Measurements from ENCODE around the gene GABPB1.
A peak's percentile ranks its signal among the peaks of the same experiment; 100 is the strongest.

GABPB1 gene

DNA sequence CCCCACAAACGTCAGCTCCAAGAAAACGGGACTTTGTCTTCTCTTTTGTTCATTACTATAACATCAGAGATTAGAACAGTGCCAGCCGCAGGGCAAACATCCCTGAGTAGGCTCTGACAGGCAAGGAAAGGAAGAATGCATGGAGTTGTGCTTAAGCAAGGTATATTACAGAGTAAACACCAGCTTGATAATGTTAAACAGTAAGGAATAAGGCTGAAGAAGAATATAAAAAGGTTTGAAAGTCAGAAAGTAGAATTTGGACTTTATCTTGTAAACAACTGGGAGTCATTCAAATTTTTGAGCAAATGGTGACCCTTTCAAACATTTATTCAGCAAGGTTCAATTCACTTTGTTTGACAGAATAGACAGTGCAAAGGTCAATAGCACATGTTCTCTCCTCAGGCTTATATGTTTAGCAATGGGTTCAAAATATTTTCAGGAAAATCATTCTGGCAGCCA lies 11.0 kb downstream of the GABPB1 start:
- DNase-seq (ENCODE audit: low spot score), result no peak

DNA sequence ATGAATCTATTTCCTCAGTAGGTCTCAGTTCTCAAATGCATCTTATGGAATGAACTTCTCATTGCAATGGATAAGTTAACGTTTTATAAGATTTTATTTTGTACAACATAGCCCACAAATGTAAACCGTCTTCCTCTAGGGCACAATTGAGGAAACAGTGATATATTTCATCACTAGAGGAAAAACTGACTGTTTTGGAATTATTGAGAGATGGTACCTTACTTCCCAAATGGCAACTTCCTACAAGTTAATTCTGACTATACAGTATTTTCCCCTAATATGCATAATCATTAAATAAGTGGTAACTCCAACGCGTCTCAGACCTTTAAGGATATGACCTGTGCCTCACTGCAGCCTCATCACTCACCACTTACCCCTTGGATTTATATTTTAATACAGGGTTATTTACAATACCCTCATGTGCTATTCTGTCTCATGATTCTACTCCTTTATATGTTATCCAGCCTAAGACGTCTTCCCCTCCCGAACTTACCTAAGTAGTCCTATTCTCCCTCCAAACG lies 13.3 kb downstream of the GABPB1 start:
- no peak for DNase-seq (ENCODE audit: low spot score)

DNA sequence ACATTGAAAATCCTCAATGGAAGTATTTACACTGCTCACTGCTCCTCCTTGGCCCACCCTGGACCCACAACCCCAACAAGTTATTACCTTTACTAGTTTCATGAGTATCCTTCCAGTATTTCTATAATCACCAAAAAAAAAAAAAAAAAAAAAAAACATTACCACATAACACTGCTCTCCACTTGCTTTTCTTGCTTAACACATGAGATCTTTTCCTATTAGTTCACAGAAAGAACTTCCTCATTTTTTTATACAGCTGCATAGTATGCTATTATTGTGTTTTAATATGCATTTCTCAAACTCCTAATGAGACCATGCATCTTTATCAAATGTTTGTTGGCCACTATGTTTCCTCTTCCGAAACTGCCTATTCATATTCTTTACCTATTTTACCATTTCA lies 14.6 kb downstream of the GABPB1 start:
- no peak for DNase-seq (ENCODE audit: low spot score)

DNA sequence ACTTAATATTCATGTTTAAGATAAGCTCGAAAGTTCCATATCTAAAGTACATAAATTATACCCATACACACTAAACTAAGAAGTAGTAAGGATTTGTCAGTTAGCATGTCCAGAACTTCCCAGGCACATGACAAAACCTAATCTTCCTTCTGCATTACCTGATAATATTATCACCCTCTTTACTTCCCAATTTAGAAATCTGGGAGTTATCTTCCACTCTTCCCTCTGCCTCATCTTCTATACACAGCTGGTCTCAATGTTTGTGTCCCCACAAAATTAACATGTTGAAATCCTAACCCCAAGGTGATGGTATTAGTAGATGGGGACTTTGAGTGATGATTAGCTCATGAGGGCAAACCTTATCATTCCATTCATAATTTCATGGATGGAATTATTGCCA lies 15.3 kb downstream of the GABPB1 start:
- DNase-seq (ENCODE audit: low spot score), result no peak

DNA sequence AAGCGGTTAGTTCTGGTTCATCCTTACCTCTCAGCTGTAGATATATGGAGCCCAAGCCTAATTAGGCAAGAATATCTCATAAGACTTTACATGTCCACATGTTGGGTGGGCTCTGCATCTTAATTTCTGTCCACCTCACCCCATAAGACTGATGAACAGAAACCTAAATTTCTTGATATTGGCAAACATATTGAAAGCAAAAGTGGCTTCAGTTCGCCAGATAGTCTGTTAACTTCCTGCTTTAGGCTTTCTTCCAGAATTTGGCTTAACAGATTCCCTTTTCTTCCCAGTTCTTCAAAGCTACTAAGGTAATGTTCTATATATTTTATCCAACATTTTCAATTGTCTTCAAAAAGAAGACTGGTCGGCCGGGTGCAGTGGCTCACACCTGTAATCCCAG lies 19.7 kb downstream of the GABPB1 start:
- no peak for DNase-seq (ENCODE audit: low spot score)

DNA sequence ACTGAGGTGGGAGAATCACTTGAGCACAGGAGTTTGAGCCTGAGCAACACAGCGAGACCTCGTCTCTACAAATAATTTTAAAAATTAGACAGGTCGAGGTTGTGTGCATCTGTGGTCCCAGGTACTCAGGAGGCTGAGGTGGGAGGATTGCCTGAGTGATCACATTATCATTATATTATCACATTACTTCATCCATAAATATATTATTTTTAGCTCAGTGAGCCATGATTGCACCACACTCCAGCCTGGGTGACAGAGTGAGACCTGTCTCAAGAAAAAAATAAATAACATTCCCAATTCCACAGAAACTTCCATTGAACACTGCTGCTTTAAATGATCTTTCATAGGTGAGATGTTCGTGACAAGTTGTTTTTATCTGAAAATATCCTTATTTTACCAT lies 21.8 kb downstream of the GABPB1 start:
- no peak for DNase-seq (ENCODE audit: low spot score)

DNA sequence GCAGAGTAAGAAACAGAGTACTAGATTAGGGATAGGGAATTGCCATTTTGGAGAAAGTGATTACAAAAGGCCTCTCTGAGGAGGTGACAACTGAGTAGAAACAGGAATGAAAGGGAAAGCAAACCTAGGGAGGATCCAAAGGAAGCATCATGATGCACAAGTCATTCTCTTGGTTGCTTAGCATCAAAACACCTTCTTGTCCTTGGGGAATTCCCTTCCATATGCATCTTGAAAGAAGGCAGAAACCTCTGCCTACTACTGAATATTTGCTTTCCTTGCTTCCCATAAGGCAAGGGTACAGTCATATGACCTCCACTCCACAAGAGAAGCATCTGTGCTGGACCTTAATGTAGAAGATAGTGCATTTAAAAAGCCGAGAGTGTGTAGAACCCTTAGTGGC lies 24.1 kb downstream of the GABPB1 start:
- DNase-seq (ENCODE audit: low spot score), result no peak

DNA sequence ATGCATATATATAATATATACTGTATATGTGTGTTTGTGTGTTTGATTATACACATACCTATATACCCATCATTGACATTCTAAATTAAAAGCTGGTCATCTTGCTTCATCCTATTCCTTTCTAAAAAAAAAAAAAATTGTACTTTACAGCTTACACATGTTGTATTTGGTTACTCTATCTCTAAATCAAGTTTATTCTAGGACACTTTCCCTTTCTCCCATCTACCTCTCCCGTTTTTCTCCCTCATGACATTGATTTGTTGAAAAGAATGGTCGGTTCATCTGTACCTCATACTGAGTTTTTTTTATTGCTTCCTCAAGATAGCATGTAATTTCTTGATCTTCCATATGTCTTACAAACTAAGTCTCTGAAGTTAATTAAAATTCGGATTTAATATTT lies 26.9 kb downstream of the GABPB1 start:
- DNase-seq (ENCODE audit: low spot score), result no peak

DNA sequence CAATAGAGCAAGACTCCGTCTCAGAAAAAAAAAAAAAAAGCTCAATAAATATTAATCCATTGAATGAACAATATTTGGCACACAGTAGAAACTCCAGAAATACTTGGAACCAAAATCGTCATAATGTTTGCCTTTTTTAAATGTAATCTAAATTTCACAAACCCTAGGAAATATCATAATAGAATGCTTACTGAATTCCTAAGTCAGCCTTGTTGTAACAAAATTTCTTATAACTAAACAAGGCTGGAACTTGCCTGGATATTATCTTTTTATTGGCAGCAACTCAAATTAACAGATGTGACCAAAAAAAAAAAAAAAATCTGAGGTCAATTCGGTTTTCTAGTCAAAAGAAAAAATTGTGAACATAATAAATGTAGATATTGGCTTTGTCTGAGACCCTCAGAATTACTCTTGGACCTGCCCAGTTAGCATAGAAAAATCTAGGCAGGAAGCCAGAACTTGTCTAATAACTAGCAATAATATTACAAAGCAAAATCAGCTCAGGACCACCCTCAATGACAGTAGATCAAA lies 33.3 kb downstream of the GABPB1 start:
- no peak for DNase-seq (ENCODE audit: low spot score)

DNA sequence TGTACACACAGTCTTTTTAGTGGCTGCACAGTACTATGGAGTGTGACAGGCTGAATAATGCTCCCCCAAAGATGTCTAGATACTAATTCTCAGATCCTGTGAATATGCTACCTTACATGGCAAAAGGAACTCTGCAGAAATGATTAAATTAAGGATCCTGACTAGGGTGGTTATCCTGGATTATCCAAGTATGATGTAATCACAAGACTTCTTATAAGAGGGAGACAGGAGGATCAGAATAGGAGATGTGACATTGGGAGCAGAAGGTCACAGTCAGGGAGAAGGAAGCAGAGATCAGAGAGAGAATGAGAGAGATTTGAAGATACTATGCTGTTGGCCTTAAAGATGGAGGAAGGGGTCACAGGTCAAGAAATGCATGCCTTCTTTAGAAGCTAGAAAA lies 34.5 kb downstream of the GABPB1 start:
- no peak for DNase-seq (ENCODE audit: low spot score)

DNA sequence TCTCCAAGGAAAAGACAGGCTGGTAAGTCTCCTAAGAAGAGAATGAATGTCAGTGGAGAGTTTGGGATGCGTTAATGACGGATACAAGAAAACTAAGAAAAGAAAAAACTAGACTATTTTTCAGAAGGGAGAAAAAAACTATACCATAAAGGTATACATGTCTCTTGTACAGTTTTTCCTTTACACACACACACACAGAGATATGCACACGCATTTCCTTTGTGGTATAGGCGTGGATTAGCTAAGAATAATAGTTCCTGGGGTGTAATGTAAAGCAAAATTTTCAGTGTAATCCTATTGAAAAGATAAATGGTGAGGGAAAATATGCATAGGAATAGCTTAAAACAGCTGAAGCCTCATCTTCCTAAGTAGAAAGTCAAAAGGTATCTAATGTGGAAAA lies 36.3 kb downstream of the GABPB1 start:
- DNase-seq (ENCODE audit: low spot score), result no peak

DNA sequence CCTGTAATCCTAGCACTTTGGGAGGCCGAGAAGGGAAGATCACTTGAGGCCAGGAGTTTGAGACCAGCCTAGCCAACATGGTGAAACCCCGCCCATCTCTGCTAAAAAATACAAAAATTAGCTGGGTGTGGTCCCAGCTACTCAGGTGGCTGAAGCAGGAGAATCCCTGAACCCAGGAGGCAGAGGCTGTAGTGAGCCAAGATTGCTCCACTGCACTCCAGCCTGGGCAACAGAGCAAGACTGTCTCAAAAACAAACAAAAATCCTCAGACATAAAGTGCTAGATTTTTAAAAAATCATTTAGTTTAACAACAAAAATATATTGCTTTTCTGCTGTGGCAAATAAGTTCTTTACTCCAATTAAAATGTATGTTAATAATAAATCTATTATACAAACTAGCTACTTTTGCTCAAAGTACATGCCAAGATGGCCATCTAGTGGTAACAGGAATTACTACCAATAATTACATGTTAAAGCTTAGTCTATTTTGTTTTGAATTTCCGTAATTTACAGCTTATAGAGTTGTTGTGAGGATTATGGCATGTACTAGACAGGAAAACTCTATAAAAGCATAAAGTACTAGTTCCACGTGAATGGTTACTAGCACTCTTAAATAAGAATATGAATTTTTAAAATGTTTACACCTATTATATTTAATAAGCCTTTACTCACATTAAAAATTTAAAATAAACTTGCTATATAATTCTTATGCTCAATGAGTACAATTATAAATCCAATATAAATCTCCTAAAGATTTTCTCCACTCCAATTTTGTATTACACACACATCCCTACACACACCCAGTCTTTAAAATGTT lies 39.0 kb downstream of the GABPB1 start:
- peak; percentile 55 for DNase-seq (ENCODE audit: low spot score)

DNA sequence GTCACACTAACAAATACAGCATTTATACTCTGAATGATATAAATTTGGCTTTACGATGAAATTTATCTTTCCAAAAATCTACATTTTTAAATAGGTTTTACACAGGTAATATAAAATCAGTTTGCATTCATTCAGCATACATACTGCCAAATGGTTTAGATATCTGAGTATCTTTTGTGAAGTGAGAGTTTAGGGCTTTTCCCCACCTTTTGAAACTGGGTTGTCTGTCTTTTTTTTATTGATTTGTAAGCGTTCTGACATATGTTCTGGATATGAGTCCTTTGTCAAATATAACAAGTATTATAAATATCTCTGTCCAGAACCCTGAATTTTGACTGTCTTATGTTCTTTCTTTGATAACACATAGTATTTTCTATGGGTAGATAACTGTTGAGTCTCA lies 42.4 kb downstream of the GABPB1 start:
- no peak for DNase-seq (ENCODE audit: low spot score)

DNA sequence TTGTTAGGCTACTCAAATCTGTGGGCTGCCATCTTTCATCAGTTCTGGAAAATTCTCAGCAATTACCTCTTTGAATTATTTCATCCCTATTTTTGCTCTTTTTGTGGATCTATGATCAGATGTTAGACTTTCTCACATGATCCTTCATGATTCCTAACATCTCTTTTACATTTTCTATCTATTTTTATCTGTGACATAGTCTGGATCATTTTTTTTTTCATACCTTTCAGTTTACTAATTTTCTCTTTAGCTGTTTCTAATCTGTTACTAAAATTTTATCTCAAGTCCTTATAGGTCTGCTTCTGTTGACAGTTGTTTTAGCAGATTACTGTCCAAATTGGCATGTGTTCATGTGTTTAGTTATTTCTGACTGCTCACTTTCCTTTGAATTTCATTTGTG lies 47.2 kb downstream of the GABPB1 start:
- DNase-seq (ENCODE audit: low spot score), result no peak

DNA sequence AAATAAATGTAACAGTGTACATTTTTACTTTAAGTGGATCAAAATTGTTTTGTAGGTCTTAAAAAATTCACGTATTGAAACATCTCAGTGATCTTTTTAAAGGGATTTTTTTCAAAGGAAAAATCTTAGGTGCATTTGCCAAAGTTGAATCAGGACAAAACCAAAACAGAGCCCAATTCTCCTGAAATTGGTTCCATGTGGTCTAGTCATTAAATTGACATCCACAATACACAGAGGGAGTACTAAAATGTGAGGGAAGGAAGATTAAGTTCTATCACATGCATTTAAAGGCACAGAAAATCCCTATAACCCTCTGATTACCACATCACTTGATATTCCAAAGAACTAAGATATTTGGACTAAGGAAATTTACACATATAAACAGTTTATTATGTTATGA lies 50.2 kb downstream of the GABPB1 start:
- no peak for DNase-seq (ENCODE audit: low spot score)

DNA sequence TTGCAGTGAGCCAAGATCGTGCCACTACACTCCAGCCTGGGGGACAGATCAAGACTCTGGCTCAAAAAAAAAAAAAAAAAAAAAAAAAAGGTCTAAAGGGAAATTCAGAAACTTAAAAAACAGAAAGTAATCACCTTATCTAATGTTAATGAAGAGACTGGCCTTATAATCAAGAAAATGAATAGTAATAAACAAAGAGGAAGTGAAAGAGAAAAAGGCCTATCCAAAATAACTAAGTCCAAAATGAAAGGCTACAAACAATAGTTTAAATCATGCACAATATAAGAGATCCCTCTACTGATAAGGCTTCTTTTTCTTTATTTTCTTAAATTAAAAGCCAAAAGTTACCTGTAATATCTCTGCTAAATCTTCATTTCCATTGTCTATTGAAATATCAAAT lies 52.4 kb downstream of the GABPB1 start:
- DNase-seq (ENCODE audit: low spot score), result no peak

DNA sequence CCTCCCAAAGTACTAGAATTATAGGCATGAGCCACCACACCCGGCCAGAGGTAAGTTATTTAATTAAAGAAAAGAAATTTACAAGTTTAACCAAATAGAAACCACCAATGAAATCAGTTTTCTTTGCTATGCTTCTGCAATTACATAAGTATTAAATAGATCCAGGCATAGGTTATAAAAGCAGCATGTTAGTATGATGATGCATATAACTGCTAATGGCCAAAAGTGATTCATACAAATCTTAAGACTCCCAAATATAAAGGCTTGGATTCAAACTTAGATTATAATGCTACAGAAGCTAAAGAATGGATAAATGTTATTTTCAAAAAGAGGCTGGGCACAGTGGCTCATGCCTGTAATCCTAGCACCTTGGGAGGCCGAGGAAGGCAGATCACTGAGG lies 56.7 kb downstream of the GABPB1 start:
- DNase-seq (ENCODE audit: low spot score), result no peak

DNA sequence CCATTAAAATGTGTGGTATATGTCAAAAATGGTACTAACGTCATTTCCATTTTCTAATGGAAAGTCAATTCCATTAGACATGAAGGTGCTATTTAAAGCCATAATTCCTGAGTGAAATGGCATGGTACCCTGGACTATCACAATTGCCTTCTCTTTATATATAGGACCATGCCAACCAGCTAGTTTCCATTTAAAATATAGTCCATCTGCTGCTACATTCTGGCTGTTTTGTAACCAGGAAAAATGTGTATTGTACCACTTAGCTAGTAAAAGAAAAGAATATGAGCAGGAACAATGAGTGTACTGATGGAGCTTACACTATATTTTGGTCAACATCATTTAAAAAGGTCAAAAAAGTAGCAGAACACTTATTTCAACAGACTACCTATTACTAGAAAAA lies 59.0 kb downstream of the GABPB1 start:
- no peak for DNase-seq (ENCODE audit: low spot score)

DNA sequence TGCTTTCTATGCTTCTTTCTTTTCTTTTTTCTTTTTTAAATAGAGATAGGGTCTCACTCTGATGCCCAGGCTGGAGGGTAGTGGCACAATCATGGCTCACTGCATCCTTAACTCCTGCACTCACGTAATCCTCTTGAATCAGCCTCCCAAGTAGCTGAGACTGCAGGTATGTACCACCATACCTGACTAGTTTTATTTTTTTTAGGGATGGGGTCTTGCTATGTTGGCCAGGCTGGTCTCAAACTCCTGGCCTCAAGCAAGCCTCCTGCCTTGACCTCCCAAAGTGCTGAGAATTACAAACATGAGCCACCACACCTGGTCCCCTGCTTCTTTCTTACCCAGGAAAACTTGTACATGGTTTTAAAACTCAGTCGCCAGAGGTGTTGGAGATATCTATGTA lies 65.2 kb downstream of the GABPB1 start:
- DNase-seq (ENCODE audit: low spot score), result no peak

DNA sequence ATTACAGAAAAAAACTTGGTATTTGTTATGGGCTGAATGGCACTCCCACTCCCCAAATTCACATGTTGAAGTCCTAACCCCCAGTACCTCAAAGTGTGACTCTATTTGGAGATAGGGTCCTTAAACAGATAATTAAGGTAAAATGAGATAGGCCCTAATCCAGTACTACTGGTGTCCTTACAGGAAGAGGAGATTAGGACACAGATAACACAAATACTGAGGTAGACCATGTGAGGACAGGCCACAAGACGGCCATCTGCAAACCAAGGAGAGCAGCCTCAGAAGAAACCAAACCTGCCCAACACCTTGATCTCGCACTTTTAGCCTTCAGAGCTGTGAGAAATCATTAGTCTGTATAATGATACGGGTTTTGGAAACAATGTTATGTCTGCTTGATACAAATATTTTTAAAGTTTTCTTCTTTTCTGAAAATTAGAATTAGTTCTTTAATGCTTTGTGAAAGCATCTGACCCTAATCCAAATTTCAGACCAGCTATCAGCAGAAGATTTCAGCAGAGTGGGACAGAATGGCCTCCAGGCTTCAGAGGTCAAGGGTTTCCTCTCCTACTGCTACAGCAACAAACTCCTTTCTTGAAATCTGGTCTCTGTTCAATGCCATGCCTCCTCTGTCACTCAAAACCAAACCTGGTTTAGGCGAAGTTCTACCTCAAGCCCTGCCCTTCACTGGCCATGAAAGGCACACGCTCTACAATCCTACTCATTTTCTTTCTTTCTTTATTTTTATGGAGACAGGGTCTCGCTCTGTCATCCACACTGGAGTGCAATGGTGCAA lies 67.5 kb downstream of the GABPB1 start:
- DNase-seq (ENCODE audit: low spot score), result no peak

DNA sequence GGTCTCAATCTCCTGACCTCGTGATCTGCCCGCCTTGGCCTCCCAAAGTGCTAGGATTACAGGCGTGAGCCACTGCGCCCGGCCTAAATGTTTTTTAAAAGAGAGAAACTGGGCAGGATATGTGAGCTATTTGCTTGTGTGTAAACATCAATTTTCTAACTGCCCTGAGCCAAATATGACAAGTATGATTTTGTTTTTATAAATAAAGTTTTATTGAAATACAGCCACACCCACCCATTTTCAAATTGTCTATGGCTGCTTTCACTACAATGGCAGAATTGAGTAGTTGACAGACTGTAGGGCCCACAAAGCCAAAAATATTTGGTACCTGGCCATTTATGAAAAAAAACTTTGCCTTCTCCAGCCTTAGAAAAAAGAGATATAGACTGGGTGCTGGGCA lies 73.6 kb downstream of the GABPB1 start:
- no peak for DNase-seq (ENCODE audit: low spot score)

DNA sequence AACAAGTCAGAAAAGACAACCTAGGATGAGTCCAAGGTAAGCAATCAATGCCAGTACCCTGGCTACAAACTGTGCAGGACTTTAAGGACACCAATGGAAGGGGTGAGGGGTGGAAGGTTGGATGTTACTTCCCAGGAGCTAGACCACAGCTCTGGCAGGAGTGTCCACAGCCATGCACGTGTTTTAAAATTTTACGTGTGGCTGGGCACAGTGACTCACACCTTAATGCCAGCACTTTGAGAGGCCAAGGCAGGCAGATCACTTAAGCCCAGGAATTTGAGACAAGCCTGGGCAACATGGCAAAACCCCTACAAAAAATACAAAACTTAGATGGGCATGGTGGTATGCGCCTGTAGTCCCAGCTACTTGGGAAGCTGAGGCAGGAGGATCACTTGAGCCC lies 74.7 kb downstream of the GABPB1 start:
- DNase-seq (ENCODE audit: low spot score), result no peak

DNA sequence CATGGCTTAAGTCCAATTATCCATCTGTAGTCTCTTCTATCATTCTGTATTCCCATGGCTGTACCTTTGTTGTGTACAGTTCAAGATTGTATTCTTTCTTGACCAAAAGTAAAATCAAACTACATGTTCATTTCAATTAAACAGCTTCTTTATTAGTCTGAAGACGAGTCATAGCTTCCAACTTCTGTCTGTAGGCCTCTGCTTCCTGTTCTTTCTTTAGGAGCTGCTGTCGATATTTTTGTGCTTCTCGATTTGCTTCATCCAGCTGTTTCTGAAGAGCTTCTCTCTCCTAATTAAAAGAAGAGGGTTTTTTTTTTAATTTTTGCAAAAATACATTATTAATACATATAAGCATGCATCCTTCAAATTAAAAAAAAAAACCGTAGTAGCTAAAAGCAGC lies 76.5 kb downstream of the GABPB1 start:
- no peak for DNase-seq (ENCODE audit: low spot score)

All from Ammon's horn (tissue), 1 donor.